ENCODE data around the gene IFNL4. TPM values are rescaled to one million over a fixed set of nuclear protein-coding genes. Genes with fewer than 3 reads are reported as not detected.

IFNL4 gene
- total RNA-seq, 1 experiment from 2014 or later = not detected

- peak; percentile 73 to 79 for DNase-seq
- Histone ChIP-seq H3K4me3 (no peak overlapping the region), H3K27me3 (ENCODE audit: insufficient read depth, low read depth) (no peaks in the 10 kb centered on the region), H3K4me1 (replicated peaks; ENCODE audit: insufficient read depth) (peaks cover 11% of the 10 kb centered on the region; the same call in 1 of the 2 replicates), H3K9me2 (ENCODE audit: insufficient read depth) (no peaks in the 10 kb centered on the region), H3F3A (ENCODE audit: insufficient read depth, low read depth) (0 out of 2 replicates have a peak, but pooled peaks cover 3% of the 10 kb centered on the region), H3K36me3 (ENCODE audit: low read depth) (no peaks in the 10 kb centered on the region), H3K79me2 (ENCODE audit: low read depth) (no peaks in the 10 kb centered on the region), H3K9me3 (ENCODE audit: insufficient read depth, low read depth) (no peaks in the 10 kb centered on the region), H4K20me1 (ENCODE audit: insufficient read depth) (no peaks in the 10 kb centered on the region), H3K4me2 (peak overlapping the region; percentile 55), H3K27ac (no peak overlapping the region), H2AFZ (no peak overlapping the region)
- ChIA-PET CTCF (interaction anchor here (0.7 kb wide), 1 partner anchor 225 kb away, joined by 3 read pairs; no protein-coding TSS in a partner anchor), POLR2A (ENCODE audit: unreplicated experiment) (interaction anchor here (0.6 kb wide), 2 partner anchors 14 to 704 kb away, joined by 3 to 6 read pairs; no protein-coding TSS in a partner anchor)
- TF ChIP-seq EZH2 (IDR thresholded peaks at IDR 0.05; ENCODE audit: low read depth) = no peak
- TF ChIP-seq CTCF (conservative IDR thresholded peaks at IDR 0.05) = no peak
- no TSS peak for BruUV-seq (replicated peaks)
- intact Hi-C loops (cut with micrococcal nuclease; ENCODE audit: unreplicated experiment) = no loop called here
Measured at GRCh38 chr19:39237200-39238184, 11.2 kb downstream of the IFNL4 start.

- Histone ChIP-seq H3K9me2 (ENCODE audit: insufficient read depth) (no peaks in the 10 kb centered on the region), H2AFZ (no peak overlapping the region), H3K27ac (no peak overlapping the region), H3K79me2 (ENCODE audit: low read depth) (no peaks in the 10 kb centered on the region), H3K4me2 (no peak overlapping the region), H3K4me3 (no peak overlapping the region), H3K4me1 (replicated peaks; ENCODE audit: insufficient read depth) (peaks cover 11% of the 10 kb centered on the region; the same call in 1 of the 2 replicates), H3K36me3 (ENCODE audit: low read depth) (no peaks in the 10 kb centered on the region), H3K27me3 (ENCODE audit: insufficient read depth, low read depth) (no peaks in the 10 kb centered on the region), H3F3A (ENCODE audit: insufficient read depth, low read depth) (0 out of 2 replicates have a peak, but pooled peaks cover 3% of the 10 kb centered on the region), H4K20me1 (ENCODE audit: insufficient read depth) (no peaks in the 10 kb centered on the region), H3K9me3 (ENCODE audit: insufficient read depth, low read depth) (no peaks in the 10 kb centered on the region)
- CTCF ChIA-PET = no interaction called here
- DNase-seq = no peak
- intact Hi-C loops (cut with micrococcal nuclease; ENCODE audit: unreplicated experiment) = no loop called here
- TF ChIP-seq EZH2 (IDR thresholded peaks at IDR 0.05; ENCODE audit: low read depth) = no peak
- no peak for TF ChIP-seq CTCF (conservative IDR thresholded peaks at IDR 0.05)
- POLR2A ChIA-PET (ENCODE audit: unreplicated experiment) = interaction anchor here (0.6 kb wide), 1 partner anchor 578 kb away, joined by 5 read pairs; no protein-coding TSS in a partner anchor
- no TSS peak for BruUV-seq (replicated peaks)
Measured at GRCh38 chr19:39236527-39236926, 12.1 kb downstream of the IFNL4 start.

GRCh38 chr19:39232708-39233107, 15.9 kb downstream of the IFNL4 start:
- no peak overlapping the region for H3K27ac ChIP-seq
- H3K79me2 ChIP-seq (ENCODE audit: low read depth) = no peaks in the 10 kb centered on the region
- ChIA-PET POLR2A (ENCODE audit: unreplicated experiment) (no interaction called here), CTCF (interaction anchor here (0.5 kb wide), 1 partner anchor 80 kb away, joined by 7 read pairs; no protein-coding TSS in a partner anchor)
- H4K20me1 ChIP-seq (ENCODE audit: insufficient read depth) = no peaks in the 10 kb centered on the region
- H2AFZ ChIP-seq = no peak overlapping the region
- BruUV-seq (replicated peaks) = no TSS peak
- H3K4me3 ChIP-seq = no peak overlapping the region
- H3K27me3 ChIP-seq (ENCODE audit: insufficient read depth, low read depth) = peaks cover 2% of the 10 kb centered on the region; the same call in 1 of the 2 replicates
- H3K4me1 ChIP-seq (replicated peaks; ENCODE audit: insufficient read depth) = 0 out of 2 replicates have a peak, but pooled peaks cover 5% of the 10 kb centered on the region
- intact Hi-C loops (cut with micrococcal nuclease; ENCODE audit: unreplicated experiment) = no loop called here
- 0 out of 2 replicates have a peak, but pooled peaks cover 3% of the 10 kb centered on the region for H3F3A ChIP-seq (ENCODE audit: insufficient read depth, low read depth)
- H3K9me3 ChIP-seq (ENCODE audit: insufficient read depth, low read depth) = no peaks in the 10 kb centered on the region
- no peaks in the 10 kb centered on the region for H3K9me2 ChIP-seq (ENCODE audit: insufficient read depth)
- H3K36me3 ChIP-seq (ENCODE audit: low read depth) = no peaks in the 10 kb centered on the region
- no peak overlapping the region for H3K4me2 ChIP-seq
- TF ChIP-seq CTCF (conservative IDR thresholded peaks at IDR 0.05) (no peak), EZH2 (IDR thresholded peaks at IDR 0.05; ENCODE audit: low read depth) (no peak)
- no peak for DNase-seq
